Liver (tissue), 9 donors: ENCODE results near the gene MYO18B. TPM values are rescaled to one million over a fixed set of nuclear protein-coding genes. Genes with fewer than 3 reads are reported as not detected.

Experiments
- DNase-seq: peaks from one replicate; pipeline ENCODE4 v3.0.0-alpha.2; 2017; ENCODE audit warnings: low spot score
- H3K27ac ChIP-seq, 2 donors: one replicate each; pipeline ENCODE4 v1.7.0; 2013; ENCODE audit warnings: inconsistent platforms in 2 of 2, low read length in 2 of 2, control low read depth in 1 of 2, low read depth in 1 of 2, mild to moderate bottlenecking in 1 of 2
- H3K27me3 ChIP-seq, 4 donors: one replicate each; pipeline versions ENCODE4 v1.6.1 to v1.7.0; 2013; ENCODE audit warnings: low read length in 3 of 4, inconsistent platforms in 1 of 4, mild to moderate bottlenecking in 1 of 4, moderate library complexity in 1 of 4; ENCODE audit not compliant: control insufficient read depth in 4 of 4, insufficient read depth in 4 of 4
- H3K36me3 ChIP-seq, 4 donors: one replicate each; pipeline versions ENCODE4 v1.6.1 to v1.7.0; 2013; ENCODE audit warnings: low read length in 3 of 4, mild to moderate bottlenecking in 3 of 4, low read depth in 1 of 4, moderate library complexity in 1 of 4; ENCODE audit not compliant: control insufficient read depth in 4 of 4, insufficient read depth in 3 of 4
- H3K4me1 ChIP-seq, 4 donors: one replicate each; pipeline versions ENCODE4 v1.6.1 to v1.7.0; 2013; ENCODE audit warnings: low read length in 3 of 4, mild to moderate bottlenecking in 3 of 4, moderate library complexity in 1 of 4; ENCODE audit not compliant: control insufficient read depth in 4 of 4, insufficient read depth in 4 of 4
- H3K4me3 ChIP-seq, 3 donors: one replicate each; pipeline versions ENCODE4 v1.6.1 to v1.7.0; 2013; ENCODE audit warnings: low read length in 3 of 3, control low read depth in 1 of 3, low read depth in 1 of 3, mild to moderate bottlenecking in 1 of 3
- H3K9ac ChIP-seq, 2 donors: one replicate each; pipeline ENCODE4 v1.7.0; 2013; ENCODE audit warnings: low read length in 2 of 2, mild to moderate bottlenecking in 2 of 2, moderate library complexity in 2 of 2, control low read depth in 1 of 2, low read depth in 1 of 2
- H3K9me3 ChIP-seq, 4 donors: one replicate each; pipeline versions ENCODE4 v1.6.1 to v1.7.0; 2013; ENCODE audit warnings: low read length in 3 of 4; ENCODE audit not compliant: control insufficient read depth in 4 of 4
- EGR1 ChIP-seq, 2 donors: IDR thresholded peaks; 2 replicates each; pipeline ENCODE4 v1.6.1; 2016 to 2018; ENCODE audit warnings: antibody characterized with exemption in 2 of 2, low read depth in 2 of 2
- FOXA1 ChIP-seq: IDR thresholded peaks from 2 replicates; pipeline ENCODE4 v1.6.1; 2016; ENCODE audit warnings: antibody characterized with exemption
- GABPA ChIP-seq, 2 donors: IDR thresholded peaks in 1 of 2; conservative IDR thresholded peaks in 1 of 2; 2 replicates each; pipeline ENCODE4 v1.6.1; 2016; ENCODE audit warnings: antibody characterized with exemption in 2 of 2, mild to moderate bottlenecking in 1 of 2, moderate library complexity in 1 of 2
- HNF4G ChIP-seq: IDR thresholded peaks from 2 replicates; pipeline ENCODE4 v1.6.1; 2016; ENCODE audit warnings: antibody characterized with exemption
- JUND ChIP-seq, 2 donors: IDR thresholded peaks; 2 replicates each; pipeline ENCODE4 v1.6.1; 2016; ENCODE audit warnings: antibody characterized with exemption in 2 of 2
- NR2F2 ChIP-seq: IDR thresholded peaks from 2 replicates; pipeline ENCODE4 v1.6.1; 2016; ENCODE audit warnings: antibody characterized with exemption
- RXRA ChIP-seq, 2 donors: IDR thresholded peaks; 2 replicates each; pipeline ENCODE4 v1.6.1; 2017 to 2018; ENCODE audit warnings: antibody characterized with exemption in 2 of 2, mild to moderate bottlenecking in 1 of 2
- SP1 ChIP-seq: IDR thresholded peaks from 2 replicates; pipeline ENCODE4 v1.6.1; 2018; ENCODE audit warnings: antibody characterized with exemption, mild to moderate bottlenecking
- TAF1 ChIP-seq: conservative IDR thresholded peaks from 2 replicates; pipeline ENCODE4 v1.6.1; 2016; ENCODE audit warnings: antibody characterized with exemption, mild to moderate bottlenecking
- WGBS: extraction: QIAGEN DNeasy Blood & Tissue Kit; methylation state at CpG from one replicate; pipeline ENCODE4 v1.1.7; 2013; 5-methylcytosine and 5-hydroxymethylcytosine counted together
- polyA plus RNA-seq, 2 donors: library from polyadenylated mRNA; stranded (reverse) in 1 of 2; unstranded in 1 of 2; fragments of 200-250 nt in 1 of 2; fragments of >200 nt in 1 of 2; fragmentation: Nextera tagmentation in 1 of 2; extraction: Ambion mirVana in 1 of 2; gene quantifications; one replicate each; pipeline versions ENCODE4 v1.2.1 to v1.2.3, GENCODE V29; 2013 to 2015
- total RNA-seq, 2 donors: library from RNA; depleted of rRNA; stranded (reverse); fragments of >200 nt; gene quantifications; one replicate each; pipeline ENCODE4 v1.2.3, GENCODE V29; 2014
- TF ChIP-seq, protein P1 (sequence below): IDR thresholded peaks from 2 replicates; pipeline ENCODE4 v1.6.1; 2016; ENCODE audit warnings: antibody characterized with exemption
- TF ChIP-seq, protein P2 (sequence below): IDR thresholded peaks from 2 replicates; pipeline ENCODE4 v1.6.1; 2016; ENCODE audit warnings: antibody characterized with exemption
- donor health status: healthy.
- donor health status: healthy.
- donor health status: healthy.
- donor health status: healthy.
- donor health status: healthy.

Gene MYO18B
- total and polyA plus RNA-seq, 4 donors: under 0.01 to 4.2 (median 0.02) TPM; not detected in 1

DNA sequence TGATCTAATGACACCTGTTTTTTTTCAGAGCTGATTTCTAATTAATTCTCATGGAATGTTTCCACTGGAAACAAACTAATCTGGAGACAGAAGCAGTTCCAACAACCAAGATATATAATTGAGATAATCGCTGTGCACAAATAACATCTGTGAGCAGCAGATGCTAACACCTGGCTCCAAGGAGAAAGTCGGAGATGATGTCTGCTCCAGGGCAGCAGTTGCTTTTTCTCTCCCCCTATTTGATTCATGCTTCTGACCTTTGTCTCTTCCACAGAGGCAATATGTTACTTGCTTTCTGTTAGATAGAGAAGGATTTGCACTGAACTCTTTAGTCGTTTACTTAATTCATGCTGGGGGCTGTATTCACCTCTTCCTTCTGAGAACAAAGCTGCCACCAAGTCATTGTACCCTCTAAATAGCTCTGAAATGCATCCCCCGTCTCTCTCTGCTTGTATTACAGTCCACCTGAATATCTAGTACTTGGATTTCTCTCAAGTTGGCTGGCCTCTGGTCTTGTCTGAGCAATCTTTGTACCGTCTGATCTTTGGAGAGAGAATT lies 187.4 kb downstream of the MYO18B start:
- H3K36me3 ChIP-seq: no peaks in the 10 kb centered on the region
- no peak for DNase-seq
- WGBS: 50% methylated on average over 5 of the region's 5 CpGs
- peaks cover 0 to 4% (median 0%) of the 10 kb centered on the region in 4 donors for H3K27me3 ChIP-seq
- no peak overlapping the region for H3K9ac ChIP-seq
- H3K27ac ChIP-seq: no peak overlapping the region
- no peak for TF ChIP-seq SP1
- TF ChIP-seq RXRA (IDR thresholded peaks at IDR 0.05): no peak
- no peak for TF ChIP-seq TAF1
- TF ChIP-seq GABPA (IDR thresholded peaks at IDR 0.05 in 1 of 2, conservative IDR thresholded peaks at IDR 0.05 in 1 of 2): no peak
- TF ChIP-seq, protein P1, sequence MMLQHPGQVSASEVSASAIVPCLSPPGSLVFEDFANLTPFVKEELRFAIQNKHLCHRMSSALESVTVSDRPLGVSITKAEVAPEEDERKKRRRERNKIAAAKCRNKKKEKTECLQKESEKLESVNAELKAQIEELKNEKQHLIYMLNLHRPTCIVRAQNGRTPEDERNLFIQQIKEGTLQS: no peak
- TF ChIP-seq EGR1 (IDR thresholded peaks at IDR 0.05; ENCODE audit: low read depth in 2 of 2): no peak
- no peak for TF ChIP-seq HNF4G
- no peak for TF ChIP-seq NR2F2
- H3K4me3 ChIP-seq: no peak overlapping the region
- peaks cover 0 to 4% (median 0%) of the 10 kb centered on the region in 4 donors for H3K9me3 ChIP-seq
- no peaks in the 10 kb centered on the region for H3K4me1 ChIP-seq

DNA sequence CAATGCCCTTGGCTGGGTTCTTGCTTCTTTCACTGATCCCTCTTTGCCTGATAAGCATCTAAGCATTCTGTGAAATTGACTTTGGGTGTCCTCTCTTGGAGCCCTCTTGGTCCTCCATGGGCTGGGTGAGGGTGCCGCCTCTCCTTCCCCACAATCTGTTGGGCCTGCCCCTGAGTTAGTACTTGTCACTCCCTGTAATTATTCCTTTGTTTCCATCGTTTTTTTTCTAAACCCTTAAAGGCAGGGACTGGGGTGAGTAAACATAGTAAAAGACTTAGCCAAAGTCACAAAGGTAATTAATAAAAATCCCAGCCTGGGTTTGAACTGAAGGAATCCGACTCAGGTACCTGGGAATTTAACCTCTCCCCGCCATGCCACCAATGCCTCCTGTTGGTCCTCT lies 188.1 kb downstream of the MYO18B start:
- Histone ChIP-seq H3K36me3 (no peaks in the 10 kb centered on the region), H3K9ac (no peak overlapping the region), H3K4me1 (no peaks in the 10 kb centered on the region), H3K4me3 (no peak overlapping the region), H3K27me3 (peaks cover 0 to 5% (median 0%) of the 10 kb centered on the region in 4 donors), H3K9me3 (peaks cover 0 to 4% (median 0%) of the 10 kb centered on the region in 4 donors), H3K27ac (no peak overlapping the region)
- TF ChIP-seq, protein P2, sequence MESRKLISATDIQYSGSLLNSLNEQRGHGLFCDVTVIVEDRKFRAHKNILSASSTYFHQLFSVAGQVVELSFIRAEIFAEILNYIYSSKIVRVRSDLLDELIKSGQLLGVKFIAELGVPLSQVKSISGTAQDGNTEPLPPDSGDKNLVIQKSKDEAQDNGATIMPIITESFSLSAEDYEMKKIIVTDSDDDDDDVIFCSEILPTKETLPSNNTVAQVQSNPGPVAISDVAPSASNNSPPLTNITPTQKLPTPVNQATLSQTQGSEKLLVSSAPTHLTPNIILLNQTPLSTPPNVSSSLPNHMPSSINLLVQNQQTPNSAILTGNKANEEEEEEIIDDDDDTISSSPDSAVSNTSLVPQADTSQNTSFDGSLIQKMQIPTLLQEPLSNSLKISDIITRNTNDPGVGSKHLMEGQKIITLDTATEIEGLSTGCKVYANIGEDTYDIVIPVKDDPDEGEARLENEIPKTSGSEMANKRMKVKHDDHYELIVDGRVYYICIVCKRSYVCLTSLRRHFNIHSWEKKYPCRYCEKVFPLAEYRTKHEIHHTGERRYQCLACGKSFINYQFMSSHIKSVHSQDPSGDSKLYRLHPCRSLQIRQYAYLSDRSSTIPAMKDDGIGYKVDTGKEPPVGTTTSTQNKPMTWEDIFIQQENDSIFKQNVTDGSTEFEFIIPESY: no peak
- TF ChIP-seq GABPA (IDR thresholded peaks at IDR 0.05 in 1 of 2, conservative IDR thresholded peaks at IDR 0.05 in 1 of 2) (no peak), NR2F2 (no peak), TAF1 (no peak)
- 69% methylated on average over 4 of the region's 4 CpGs for WGBS
- no peak for DNase-seq

DNA sequence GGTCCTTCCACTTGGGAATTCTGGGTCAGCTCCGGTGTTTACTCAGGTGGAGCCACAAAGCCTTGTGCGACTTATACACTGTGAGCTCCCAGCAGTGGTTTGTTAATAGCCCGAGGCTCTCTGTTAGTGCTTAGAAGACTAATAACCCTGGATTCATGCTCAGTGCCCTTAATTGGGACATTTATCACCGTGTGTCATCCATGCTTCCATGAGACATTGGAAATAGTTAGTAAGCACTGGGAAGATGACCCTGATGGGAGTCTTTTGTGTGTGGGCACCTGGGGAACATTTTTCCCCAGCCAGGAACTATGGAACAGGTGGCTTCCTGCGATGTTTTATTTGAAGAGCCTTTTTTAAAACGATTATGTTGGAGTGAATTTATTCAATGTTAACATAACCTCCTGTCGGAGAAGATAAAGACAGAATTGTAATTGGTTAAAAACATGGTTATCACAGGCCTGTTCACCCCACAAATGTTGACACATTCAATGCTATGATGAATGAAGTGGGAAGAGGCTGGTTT lies 188.9 kb downstream of the MYO18B start:
- WGBS: 72% methylated on average over 7 of the region's 7 CpGs
- H3K9me3 ChIP-seq: peaks cover 0 to 4% (median 0%) of the 10 kb centered on the region in 4 donors
- DNase-seq: no peak
- H3K27ac ChIP-seq: no peak overlapping the region
- no peak overlapping the region for H3K4me3 ChIP-seq
- no peaks in the 10 kb centered on the region for H3K4me1 ChIP-seq
- H3K9ac ChIP-seq: no peak overlapping the region
- peaks cover 0 to 7% (median 1%) of the 10 kb centered on the region in 4 donors for H3K27me3 ChIP-seq
- TF ChIP-seq, protein P2: no peak
- TF ChIP-seq JUND (IDR thresholded peaks at IDR 0.05) (no peak), FOXA1 (no peak), RXRA (IDR thresholded peaks at IDR 0.05) (no peak), NR2F2 (no peak), SP1 (no peak), TAF1 (no peak)
- TF ChIP-seq, protein P1: no peak
- H3K36me3 ChIP-seq: no peaks in the 10 kb centered on the region
